ENCODE measurements around the gene ANGEL1.
A peak's percentile ranks its signal among the peaks of the same experiment; 100 is the strongest.

The ANGEL1 gene

GRCh38 chr14:76765461-76765931, 47.2 kb downstream of the ANGEL1 start:
- no peak for DNase-seq (ENCODE audit: low spot score)

- no peak for DNase-seq (ENCODE audit: low spot score)
These were observed 49.3 kb downstream of the ANGEL1 start for GRCh38 chr14:76763096-76764041.

- DNase-seq (ENCODE audit: low spot score): no peak
These were observed 50.1 kb downstream of the ANGEL1 start for GRCh38 chr14:76762411-76763095.

GRCh38 chr14:76761960-76762410, 50.7 kb downstream of the ANGEL1 start:
- DNase-seq (ENCODE audit: low spot score): no peak

DNA sequence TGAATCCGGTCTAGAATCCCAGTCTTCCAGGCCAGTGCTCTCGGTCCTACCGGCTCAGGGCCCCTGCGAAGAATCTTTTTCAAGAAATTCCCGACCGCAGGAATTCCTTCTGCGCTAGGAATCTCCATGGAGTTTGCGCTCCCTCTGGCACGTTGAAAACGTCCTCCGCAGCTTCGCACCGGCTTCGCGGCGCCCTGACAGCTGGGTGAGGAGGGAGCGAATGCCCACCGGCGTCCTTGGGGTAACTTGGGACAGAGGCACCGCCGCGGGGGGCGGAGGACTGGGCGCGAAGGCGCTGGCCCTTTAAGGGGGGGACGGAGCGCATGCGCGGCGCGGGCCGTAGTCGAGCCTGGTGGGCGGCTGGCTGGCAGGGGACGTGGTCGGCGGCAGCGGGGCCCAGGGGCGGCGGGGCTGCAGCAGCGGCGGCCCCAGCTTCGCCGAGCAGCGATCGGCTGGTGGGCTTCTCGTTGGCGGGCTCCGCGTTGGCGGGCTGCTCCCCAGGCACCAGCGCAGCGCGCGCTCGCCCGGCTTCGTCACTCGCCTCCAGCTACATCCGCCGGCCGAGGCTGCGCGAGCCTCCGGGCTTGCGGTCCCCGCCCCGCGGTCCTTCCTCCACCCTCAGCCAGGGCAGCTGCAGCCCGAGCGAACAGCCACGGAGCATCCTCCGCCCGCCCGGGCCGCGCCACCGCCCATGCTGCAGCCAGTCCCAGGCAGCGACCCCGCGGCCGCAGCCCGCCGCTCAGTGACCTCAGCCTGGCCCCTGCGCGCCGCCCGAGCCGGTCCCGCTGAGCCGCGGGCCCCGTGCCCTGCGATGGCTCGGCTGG, 51.3 kb downstream of the ANGEL1 start, which contains the start of gene VASH1:
TSS of gene VASH1 (plus strand) at position 333 of the 824 bp plus-strand sequence. CDS start 1,354 bp downstream, outside the sequence.
- peak; percentile 35 for DNase-seq (ENCODE audit: low spot score)

- DNase-seq (ENCODE audit: low spot score): no peak
These were observed 52.1 kb downstream of the ANGEL1 start for GRCh38 chr14:76760331-76761135.

GRCh38 chr14:76759589-76759988, 53.1 kb downstream of the ANGEL1 start:
- DNase-seq (ENCODE audit: low spot score): no peak

GRCh38 chr14:76756371-76756750, 56.3 kb downstream of the ANGEL1 start:
- no peak for DNase-seq (ENCODE audit: low spot score)

- no peak for DNase-seq (ENCODE audit: low spot score)
These were observed 56.9 kb downstream of the ANGEL1 start for GRCh38 chr14:76755610-76756370.

GRCh38 chr14:76754586-76754985, 58.1 kb downstream of the ANGEL1 start:
- no peak for DNase-seq (ENCODE audit: low spot score)

DNA sequence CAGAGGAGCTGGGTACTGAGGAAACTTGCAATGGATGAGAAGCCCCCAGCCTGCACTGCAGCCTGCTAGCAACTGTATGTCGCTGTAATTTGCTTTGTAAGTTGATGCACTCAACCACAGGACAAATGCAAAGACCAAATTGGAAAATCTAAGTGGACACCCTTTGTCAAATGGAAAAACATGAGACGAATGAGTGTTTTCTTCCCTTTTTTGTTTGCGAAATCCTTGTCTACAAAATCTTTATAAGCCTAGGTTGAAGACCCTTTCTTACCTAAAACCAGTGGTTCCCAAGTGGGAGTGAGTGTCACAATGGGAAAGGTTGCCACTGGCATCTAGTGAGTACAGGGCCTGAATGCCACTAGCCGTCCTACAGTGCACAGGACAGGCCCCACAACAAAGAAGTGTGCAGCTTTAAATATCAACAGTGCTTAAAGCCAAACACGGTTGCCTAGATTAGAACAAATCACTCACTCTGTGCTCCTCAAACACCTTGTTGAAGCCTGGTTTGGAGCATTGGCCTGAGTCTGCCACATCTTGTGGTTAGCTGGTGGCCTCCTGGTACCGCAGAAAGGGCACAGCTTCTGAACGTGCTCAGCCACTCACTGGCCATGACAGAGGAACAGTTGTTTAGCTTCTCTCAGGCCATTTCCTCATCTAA, 59.0 kb downstream of the ANGEL1 start:
- no peak for DNase-seq (ENCODE audit: low spot score)

DNA sequence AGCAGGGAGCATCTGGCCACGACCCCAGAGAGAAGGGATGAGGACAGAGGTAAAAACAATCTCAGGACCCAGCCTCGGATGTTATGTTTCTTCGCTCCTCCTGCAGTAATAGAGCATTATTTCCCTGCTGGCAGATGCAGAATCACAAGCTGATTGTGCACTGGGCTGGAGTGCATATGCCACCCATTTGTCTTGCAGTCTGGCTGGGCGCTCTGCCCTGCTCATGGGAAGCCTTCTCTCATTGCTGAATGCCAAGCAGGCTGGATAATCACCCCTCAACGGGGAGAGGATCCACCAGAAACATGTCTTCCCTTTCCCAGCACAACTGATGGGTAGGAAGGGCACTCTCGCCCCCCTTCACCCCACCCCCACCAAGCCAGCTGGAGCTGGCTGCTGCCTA, 59.9 kb downstream of the ANGEL1 start:
- no peak for DNase-seq (ENCODE audit: low spot score)

DNA sequence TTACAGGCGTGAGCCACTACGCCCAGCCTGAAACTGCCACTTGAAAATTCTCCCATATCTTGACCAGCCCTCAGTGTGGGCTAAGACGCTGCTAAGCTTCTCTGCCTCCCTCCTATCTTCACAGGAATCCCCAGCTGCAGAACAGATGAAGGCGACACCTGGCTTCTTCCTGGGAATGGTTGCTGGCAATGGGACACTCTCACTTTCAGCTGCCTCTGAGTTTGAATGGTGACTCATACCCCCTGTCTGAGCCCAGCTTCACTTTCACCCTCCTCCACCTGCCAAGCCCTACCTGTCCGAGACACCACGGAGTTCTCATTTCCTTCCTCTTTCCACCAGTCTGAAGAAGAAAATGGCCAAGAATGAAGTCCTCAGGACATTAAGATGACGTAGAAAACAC, 69.7 kb downstream of the ANGEL1 start:
- no peak for DNase-seq (ENCODE audit: low spot score)

DNA sequence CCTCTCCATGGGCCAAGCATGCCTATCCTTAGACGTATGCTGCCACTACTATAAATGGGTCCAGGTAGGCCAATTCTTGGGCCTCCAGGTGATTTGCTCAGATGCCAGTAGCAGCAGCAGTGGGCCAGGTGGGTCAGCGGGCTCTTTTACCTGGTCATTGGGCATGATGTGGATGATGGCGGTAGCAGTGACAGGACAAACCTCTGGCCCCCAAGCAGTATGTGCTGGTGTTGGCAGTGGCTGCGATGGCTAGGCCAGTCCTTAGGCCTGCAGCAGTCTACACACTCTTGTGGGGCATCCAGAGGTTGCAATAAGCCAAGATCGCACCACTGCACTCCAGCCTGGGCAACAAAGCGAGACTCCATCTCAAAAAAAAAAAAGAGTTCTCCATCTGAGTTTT, 70.5 kb downstream of the ANGEL1 start:
- no peak for DNase-seq (ENCODE audit: low spot score)

DNA sequence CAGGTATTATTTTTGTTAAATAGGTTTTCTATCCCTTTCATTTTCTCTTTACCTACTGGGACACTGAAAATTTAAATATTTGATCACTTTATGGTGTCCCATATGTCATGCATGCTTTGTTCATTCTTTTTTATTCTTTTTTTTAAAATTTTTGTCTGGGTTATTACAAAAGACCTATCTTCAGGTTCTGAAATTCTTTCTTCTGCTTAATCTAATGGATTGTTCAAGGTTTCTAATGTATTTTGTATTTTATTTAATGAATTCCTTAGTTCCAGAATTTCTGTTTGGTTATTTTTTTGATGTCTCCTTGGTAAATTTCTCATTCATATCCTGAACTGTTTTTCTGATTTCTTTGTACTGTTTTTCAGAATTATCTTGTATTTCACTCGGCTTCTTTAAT, 71.6 kb downstream of the ANGEL1 start:
- no peak for DNase-seq (ENCODE audit: low spot score)
